Spleen (tissue), 11 donors: ENCODE data around the gene TARBP1. TPM values are rescaled to one million over a fixed set of nuclear protein-coding genes. Genes with fewer than 3 reads are reported as not detected.

Source experiments
- DNase-seq: peaks from one replicate; pipeline ENCODE4 v3.0.0-alpha.2; 2020
- H3K27ac ChIP-seq, 8 donors: fragments of 200-600 bp; sonication (generic) in 7 of 8; 1 replicate in 4 of 8; 2 replicates in 4 of 8; pipeline versions ENCODE4 v1.5.0 to v1.8.0; 2016 to 2021; ENCODE audit warnings: inconsistent platforms in 4 of 8, mild to moderate bottlenecking in 4 of 8, moderate library complexity in 1 of 8
- H3K27me3 ChIP-seq, 7 donors: fragments of 200-600 bp; sonication (generic) in 6 of 7; replicated peaks in 1 of 7; 1 replicate in 4 of 7; 2 replicates in 3 of 7; pipeline versions ENCODE4 v1.5.0 to v1.8.0; 2016 to 2021; ENCODE audit warnings: inconsistent platforms in 3 of 7, mild to moderate bottlenecking in 1 of 7
- H3K36me3 ChIP-seq, 6 donors: fragments of 200-600 bp; sonication (generic) in 5 of 6; 1 replicate in 4 of 6; 2 replicates in 2 of 6; pipeline versions ENCODE4 v1.5.0 to v1.8.0; 2016 to 2021; ENCODE audit warnings: inconsistent platforms in 2 of 6
- H3K4me1 ChIP-seq, 6 donors: fragments of 200-600 bp; sonication (generic) in 5 of 6; 1 replicate in 3 of 6; 2 replicates in 3 of 6; pipeline versions ENCODE4 v1.5.0 to v1.8.0; 2016 to 2021; ENCODE audit warnings: inconsistent platforms in 3 of 6
- H3K4me3 ChIP-seq, 8 donors: fragments of 200-600 bp; sonication (generic) in 7 of 8; 1 replicate in 4 of 8; 2 replicates in 4 of 8; pipeline versions ENCODE4 v1.5.0 to v1.8.0; 2016 to 2021; ENCODE audit warnings: inconsistent platforms in 4 of 8, mild to moderate bottlenecking in 4 of 8, moderate library complexity in 2 of 8
- H3K9me3 ChIP-seq, 8 donors: fragments of 200-600 bp; sonication (generic) in 7 of 8; 1 replicate in 4 of 8; 2 replicates in 4 of 8; pipeline versions ENCODE4 v1.5.0 to v1.8.0; 2016 to 2021; ENCODE audit warnings: inconsistent platforms in 4 of 8
- CTCF ChIP-seq, 11 experiments: fragments of 200-600 bp in 7 of 11; fragments of 450-650 bp in 4 of 11; sonication (generic) in 4 of 11; IDR thresholded peaks in 8 of 11; conservative IDR thresholded peaks in 3 of 11; 1 replicate in 7 of 11; 2 replicates in 4 of 11; pipeline versions ENCODE4 v1.4.0 to v1.8.0; 2016 to 2021; ENCODE audit warnings: antibody characterized with exemption in 11 of 11, inconsistent platforms in 4 of 11, mild to moderate bottlenecking in 1 of 11
- POLR2A ChIP-seq, 3 donors: fragments of 450-650 bp; IDR thresholded peaks; one replicate each; pipeline ENCODE4 v1.5.1; 2017; ENCODE audit warnings: antibody characterized with exemption in 3 of 3, mild to moderate bottlenecking in 1 of 3
- POLR2AphosphoS5 ChIP-seq, 3 donors: sonication (generic); formaldehyde crosslinking; IDR thresholded peaks; one replicate each; pipeline ENCODE4 v1.5.1; 2017; ENCODE audit warnings: antibody characterized with exemption in 3 of 3
- WGBS, 5 donors: extraction: QIAGEN DNeasy Blood & Tissue Kit in 3 of 5; methylation state at CpG; one replicate each; pipeline versions ENCODE4 v1.1.5 to v1.1.7; 2013 to 2018; 5-methylcytosine and 5-hydroxymethylcytosine counted together
- intact Hi-C: fragments of 100-400 bp; cut with DNase I; formaldehyde crosslinking; loops from one replicate; pipeline ENCODE4 v1.15.0; 2023; ENCODE audit warnings: low total_unique reads
- polyA plus RNA-seq, 3 donors: library from polyadenylated mRNA; stranded (reverse); fragments of 200-250 nt; gene quantifications; one replicate each; pipeline ENCODE4 v1.2.1, GENCODE V29; 2013
- total RNA-seq, 7 donors: library from RNA; depleted of rRNA in 3 of 7; stranded (reverse); fragments of >200 nt in 3 of 7; fragmentation: NEBNext Ultra II Directional in 4 of 7; extraction: Animal tissue kit (Norgen Biotek cat#: 25700) in 4 of 7; gene quantifications; one replicate each; pipeline versions ENCODE4 v1.1.0 to v1.2.1, GENCODE V29; 2016 to 2021
- donor health status: healthy with polysubstance abuse.
- donor health status: DM: no; HTN: no; CAD: no; lungs with moderate emphysema.
- donor health status: DM: no; HTN: no; CAD: no.
- donor health status: Bipolar disorder and iron deficiency.
- donor health status: healthy.
- donor health status: DM: no; HTN: no; CAD: no.
- donor health status: DM: yes; HTN: yes; CAD: no.

The TARBP1 gene
- total and polyA plus RNA-seq, 10 donors, result 27.1 to 99.7 (median 40.3) TPM

- Histone ChIP-seq H3K9me3 (no peaks in the 10 kb centered on the region), H3K4me1 (peaks cover 25 to 77% (median 55%) of the 10 kb centered on the region in 6 donors), H3K27ac (peak overlapping the region in 5 of 8 donors; percentile 2 to 90 (median 46)), H3K4me3 (no peak overlapping the region), H3K36me3 (no peaks in the 10 kb centered on the region), H3K27me3 (no peaks in the 10 kb centered on the region)
- no peak for DNase-seq
- WGBS, 5 donors, result 48 to 63% (median 59%) methylated on average over 5 of the region's 5 CpGs
- no peak for TF ChIP-seq CTCF (IDR thresholded peaks at IDR 0.05 in 8 of 11, conservative IDR thresholded peaks at IDR 0.05 in 3 of 11)
- no peak for TF ChIP-seq POLR2A (IDR thresholded peaks at IDR 0.05)
- TF ChIP-seq POLR2AphosphoS5 (IDR thresholded peaks at IDR 0.05), result no peak
- intact Hi-C loops, result no loop called here
These were observed 46.3 kb upstream of the TARBP1 start for GRCh38 chr1:234525099-234525799.

GRCh38 chr1:234521836-234522235 is 42.9 kb upstream of the TARBP1 start:
- TF ChIP-seq CTCF (IDR thresholded peaks at IDR 0.05 in 8 of 11, conservative IDR thresholded peaks at IDR 0.05 in 3 of 11), result no peak
- no peak for DNase-seq
- intact Hi-C loops, result no loop called here
- peak overlapping the region in 5 of 8 donors; percentile 69 to 90 (median 87) for H3K27ac ChIP-seq
- no peaks in the 10 kb centered on the region for H3K9me3 ChIP-seq
- peaks cover 16 to 74% (median 35%) of the 10 kb centered on the region in 6 donors for H3K4me1 ChIP-seq
- H3K36me3 ChIP-seq, result no peaks in the 10 kb centered on the region
- no peak overlapping the region for H3K4me3 ChIP-seq
- 89 to 97% (median 96%) methylated on average over 5 of the region's 5 CpGs for WGBS, 5 donors
- H3K27me3 ChIP-seq, result no peaks in the 10 kb centered on the region

GRCh38 chr1:234520908-234521817 is 42.2 kb upstream of the TARBP1 start:
- Histone ChIP-seq H3K4me1 (peaks cover 16 to 74% (median 35%) of the 10 kb centered on the region in 6 donors), H3K27ac (peak overlapping the region in 4 of 8 donors; percentile 83 to 90 (median 88)), H3K4me3 (no peak overlapping the region), H3K9me3 (no peaks in the 10 kb centered on the region), H3K27me3 (no peaks in the 10 kb centered on the region), H3K36me3 (no peaks in the 10 kb centered on the region)
- no peak for TF ChIP-seq POLR2AphosphoS5 (IDR thresholded peaks at IDR 0.05)
- no peak for TF ChIP-seq POLR2A (IDR thresholded peaks at IDR 0.05)
- TF ChIP-seq CTCF (IDR thresholded peaks at IDR 0.05 in 8 of 11, conservative IDR thresholded peaks at IDR 0.05 in 3 of 11), result no peak
- 69 to 87% (median 83%) methylated on average over 6 of the region's 6 CpGs for WGBS, 5 donors
- intact Hi-C loops, result no loop called here
- DNase-seq, result no peak

GRCh38 chr1:234519506-234519905 is 40.5 kb upstream of the TARBP1 start:
- peaks cover 13 to 68% (median 24%) of the 10 kb centered on the region in 6 donors for H3K4me1 ChIP-seq
- no peak overlapping the region for H3K4me3 ChIP-seq
- no peaks in the 10 kb centered on the region for H3K36me3 ChIP-seq
- 71 to 81% (median 75%) methylated on average over 10 of the region's 10 CpGs for WGBS, 5 donors
- peak overlapping the region in 1 of 8 donors; percentile 18 for H3K27ac ChIP-seq
- no peaks in the 10 kb centered on the region for H3K9me3 ChIP-seq
- DNase-seq, result no peak
- no peaks in the 10 kb centered on the region for H3K27me3 ChIP-seq
- intact Hi-C loops, result no loop called here
- TF ChIP-seq CTCF (IDR thresholded peaks at IDR 0.05 in 8 of 11, conservative IDR thresholded peaks at IDR 0.05 in 3 of 11) (no peak), POLR2A (IDR thresholded peaks at IDR 0.05) (no peak), POLR2AphosphoS5 (IDR thresholded peaks at IDR 0.05) (no peak)
